HG03571 (cell line): Measurements from ENCODE around the gene DMD.

Source experiments
- ATAC-seq: cut with Tn5 transposase; IDR thresholded peaks from one replicate; pipeline ENCODE4 v1.9.1; 2021; ENCODE audit not compliant: unreplicated experiment

The DMD gene

DNA sequence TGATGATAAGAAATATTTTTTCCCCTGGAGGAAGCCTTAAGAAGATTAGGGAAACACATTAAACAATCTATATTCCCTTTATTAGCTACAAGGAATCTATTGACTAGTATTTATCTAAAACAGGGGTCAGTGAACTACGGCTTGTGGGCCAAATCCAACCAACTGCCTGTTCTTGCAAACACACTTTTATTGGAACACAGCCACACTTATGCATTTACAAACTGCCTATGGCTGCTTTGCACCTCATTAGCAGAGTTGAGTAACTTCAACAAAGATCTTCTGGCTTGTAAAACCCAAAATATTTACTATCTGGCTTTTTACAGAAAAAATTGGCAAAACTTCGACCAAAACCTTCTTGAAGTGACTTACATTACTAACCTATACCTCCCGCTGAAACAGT lies 1405.6 kb downstream of the DMD start:
- ATAC-seq, result no peak

DNA sequence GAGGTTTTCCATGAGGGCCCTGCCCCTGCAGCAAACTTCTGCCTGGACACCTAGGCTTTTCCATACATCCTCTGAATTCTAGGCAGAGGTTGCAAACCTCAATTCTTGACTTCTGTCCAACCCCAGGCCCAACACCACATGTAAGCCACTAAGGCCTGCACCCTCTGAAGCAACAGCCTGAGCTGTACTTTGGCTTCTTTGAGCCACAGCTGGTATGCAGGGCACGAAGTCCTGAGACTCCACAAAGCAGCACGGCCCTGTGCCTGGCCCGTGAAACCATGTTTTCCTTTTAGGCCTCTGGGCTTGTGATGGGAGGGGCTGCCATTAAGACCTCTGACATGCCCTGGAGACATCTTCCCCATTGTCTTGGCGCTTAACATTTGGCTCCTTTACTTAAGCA lies 1411.1 kb downstream of the DMD start:
- ATAC-seq, result no peak

GRCh38 chrX:31796624-31797023 lies 1414.7 kb downstream of the DMD start:
- ATAC-seq, result no peak

DNA sequence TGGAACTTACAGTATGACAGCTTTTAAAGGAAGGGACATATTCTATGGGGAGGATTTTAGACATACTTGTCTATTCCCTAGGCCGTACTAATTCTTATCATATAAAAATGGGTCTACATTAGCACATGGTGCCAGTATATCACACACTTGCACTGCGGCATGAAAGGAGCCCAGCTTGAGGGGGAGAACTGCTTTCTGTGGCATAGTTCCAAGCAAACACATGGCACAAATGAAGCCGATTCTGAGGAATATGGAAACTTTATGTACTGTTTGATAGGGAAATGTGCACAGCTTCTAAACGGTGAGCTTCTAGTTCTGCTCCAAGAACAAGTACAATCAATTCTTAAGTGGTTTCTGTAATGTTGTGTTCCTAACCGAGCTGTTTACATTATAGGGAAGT lies 1463.9 kb downstream of the DMD start:
- ATAC-seq, result no peak

- no peak for ATAC-seq
Observed at GRCh38 chrX:31743004-31743403, 1468.3 kb downstream of the DMD start.

GRCh38 chrX:31717474-31717873 lies 1493.9 kb downstream of the DMD start:
- ATAC-seq, result no peak

DNA sequence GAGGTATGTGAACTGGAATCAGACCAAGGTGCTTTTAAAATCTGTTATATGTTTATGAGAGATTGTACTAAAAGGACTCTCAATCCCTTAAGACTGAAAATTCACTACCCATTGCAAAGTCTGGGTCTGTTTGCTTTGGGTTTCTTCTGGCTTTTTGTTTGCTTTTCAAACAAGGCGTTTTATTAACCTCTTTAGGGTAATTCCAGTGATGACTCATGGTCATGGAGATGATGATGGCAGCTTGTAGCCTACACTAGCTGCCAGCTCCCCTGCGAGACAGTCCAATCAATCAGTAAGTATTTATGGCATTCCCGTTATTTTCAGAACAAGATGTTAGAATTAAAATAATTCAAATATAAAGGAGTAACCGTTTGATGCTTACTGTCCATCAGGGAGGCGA lies 1495.7 kb downstream of the DMD start:
- ATAC-seq, result no peak

DNA sequence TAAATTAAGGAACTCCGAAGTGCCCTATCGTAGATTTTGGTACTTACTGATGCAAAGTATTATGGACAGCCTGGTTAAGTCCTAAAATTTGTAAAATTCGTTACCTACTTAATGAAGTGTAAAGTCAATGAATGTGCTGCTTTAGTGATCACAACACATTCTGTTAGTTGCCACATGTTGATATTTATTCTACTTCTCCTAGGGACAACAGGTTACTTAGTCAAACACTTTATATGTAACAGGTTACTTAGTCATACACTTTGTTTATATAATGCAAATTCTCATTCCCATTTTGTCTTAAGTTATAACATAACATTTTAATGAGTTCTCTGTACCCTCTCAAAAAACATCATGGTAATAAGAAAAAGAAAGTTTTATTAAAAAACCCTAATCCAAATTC lies 1496.6 kb downstream of the DMD start:
- ATAC-seq, result no peak

- no peak for ATAC-seq
Observed at GRCh38 chrX:31713120-31713519, 1498.2 kb downstream of the DMD start.

- ATAC-seq, result no peak
Observed at GRCh38 chrX:31711166-31711565, 1500.2 kb downstream of the DMD start.

- ATAC-seq, result no peak
Observed at GRCh38 chrX:31708116-31708515, 1503.2 kb downstream of the DMD start.

GRCh38 chrX:31706466-31706865 lies 1504.9 kb downstream of the DMD start:
- no peak for ATAC-seq

GRCh38 chrX:31705816-31706215 lies 1505.5 kb downstream of the DMD start:
- ATAC-seq, result no peak

DNA sequence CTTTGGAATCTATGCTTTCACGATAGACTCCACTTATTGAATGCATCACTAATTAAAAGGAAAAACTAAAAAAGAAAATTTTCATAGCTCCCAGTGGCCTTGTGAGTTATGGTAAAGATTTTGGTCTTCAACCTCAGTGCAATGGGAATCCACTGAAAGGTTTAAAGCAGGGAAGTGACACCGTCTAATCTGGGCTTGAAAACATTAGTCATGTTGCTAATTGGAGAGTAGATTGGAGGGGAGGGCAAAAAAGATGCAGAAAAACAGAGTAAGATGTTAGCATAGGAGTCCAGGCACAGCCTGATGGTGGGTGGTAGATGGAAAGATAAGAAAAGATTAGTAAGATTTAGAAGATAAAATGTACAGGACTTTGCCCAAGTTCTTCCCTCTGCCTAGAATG lies 1506.4 kb downstream of the DMD start:
- no peak for ATAC-seq

- no peak for ATAC-seq
Observed at GRCh38 chrX:31702222-31702621, 1509.1 kb downstream of the DMD start.

GRCh38 chrX:31697294-31697916 lies 1513.9 kb downstream of the DMD start:
- no peak for ATAC-seq

GRCh38 chrX:31679861-31680260 lies 1531.5 kb downstream of the DMD start:
- ATAC-seq, result no peak

GRCh38 chrX:31670245-31670644 lies 1541.1 kb downstream of the DMD start:
- ATAC-seq, result no peak

DNA sequence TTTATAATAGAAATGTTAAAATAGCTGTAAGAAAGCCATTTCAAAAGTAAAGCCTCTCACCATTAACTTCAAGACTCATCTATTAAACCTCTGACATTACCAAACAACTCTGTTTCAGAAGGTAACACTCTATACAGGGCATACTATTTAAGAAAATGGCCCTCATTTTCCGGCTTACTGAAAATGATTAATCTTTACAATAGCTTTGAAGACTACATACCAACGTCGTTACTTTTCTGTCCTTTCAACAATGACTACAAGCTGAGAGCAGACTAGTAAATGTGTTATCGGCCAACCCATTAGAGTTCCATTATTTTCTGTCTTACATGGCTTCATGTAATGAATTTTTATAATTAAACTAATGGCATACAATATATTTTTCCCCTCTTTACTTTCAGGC lies 1545.9 kb downstream of the DMD start:
- no peak for ATAC-seq

DNA sequence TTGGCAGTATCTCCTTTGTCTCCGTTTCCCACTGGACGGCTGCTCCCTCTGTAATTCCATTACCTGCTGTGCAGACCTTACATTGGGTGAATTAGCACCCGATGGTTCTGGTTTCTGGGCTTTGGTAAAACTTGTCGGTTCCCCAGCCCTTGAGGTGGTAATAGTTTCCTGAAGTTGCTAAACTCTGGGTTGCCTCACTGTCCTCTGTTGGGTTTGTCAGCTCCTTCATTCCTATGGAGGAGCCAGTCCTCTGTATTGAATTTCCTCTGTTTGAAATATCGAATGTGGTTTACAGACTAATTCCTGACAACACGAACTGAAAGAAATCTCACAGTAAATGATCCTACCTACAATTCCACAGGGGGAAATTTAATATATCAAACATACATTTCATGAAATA lies 1548.2 kb downstream of the DMD start:
- ATAC-seq, result no peak

GRCh38 chrX:31661280-31661810 lies 1550.0 kb downstream of the DMD start:
- ATAC-seq, result no peak

- ATAC-seq, result no peak
Observed at GRCh38 chrX:31658360-31658759, 1553.0 kb downstream of the DMD start.

DNA sequence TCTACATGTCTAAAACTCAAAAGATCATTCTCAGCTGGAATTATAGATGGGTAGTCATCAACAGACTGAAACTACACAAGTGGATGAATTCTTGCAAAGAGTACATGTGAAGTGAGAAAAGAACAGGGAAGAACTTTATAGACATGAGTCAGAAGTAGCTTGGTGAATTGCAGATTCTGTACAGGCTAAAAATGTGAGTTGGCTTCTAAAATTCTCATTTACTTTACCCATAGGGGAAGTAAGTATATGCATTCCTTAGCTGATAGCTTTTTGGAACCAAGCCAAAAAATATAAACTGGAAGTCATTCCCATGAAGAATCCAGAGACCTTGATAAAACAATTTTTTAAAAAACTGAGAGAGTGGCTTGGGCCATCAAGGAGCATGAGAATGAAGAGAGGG lies 1555.3 kb downstream of the DMD start:
- no peak for ATAC-seq
